ENCODE measurements around the gene ENAH.
"Not testable (repeated sequence)": the region's sequence is repeated elsewhere in the genome, so short reads cannot be mapped to it uniquely, and the experiment has no call there.

ENAH gene

GRCh38 chr1:225520587-225521227 lies 132.2 kb downstream of the ENAH start:
- no peak for DNase-seq

GRCh38 chr1:225519166-225519863 lies 133.6 kb downstream of the ENAH start:
- no peak for DNase-seq

DNA sequence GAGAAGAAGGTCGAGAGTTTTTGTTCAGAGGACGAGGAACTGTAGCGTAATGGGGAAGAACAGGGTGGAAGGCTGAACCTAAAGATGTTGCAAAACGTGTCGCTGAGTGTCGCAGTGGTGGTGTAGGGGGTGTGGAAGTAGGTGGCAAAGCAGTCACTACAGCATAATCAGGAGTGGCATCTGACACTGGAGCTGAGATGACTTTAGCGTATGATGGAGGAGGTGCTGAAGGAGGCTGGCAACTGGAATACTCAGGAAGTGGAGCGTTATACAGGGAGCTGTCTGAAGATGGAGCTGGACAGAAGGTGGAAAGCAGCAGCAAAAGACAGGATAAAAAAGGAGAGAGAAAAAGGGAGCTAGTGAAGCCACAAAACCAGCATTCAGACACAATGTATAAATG lies 135.2 kb downstream of the ENAH start:
- no peak for DNase-seq

- DNase-seq, result no peak
These were observed 135.7 kb downstream of the ENAH start for GRCh38 chr1:225517221-225517620.

- DNase-seq, result no peak
These were observed 138.2 kb downstream of the ENAH start for GRCh38 chr1:225514671-225515081.

DNA sequence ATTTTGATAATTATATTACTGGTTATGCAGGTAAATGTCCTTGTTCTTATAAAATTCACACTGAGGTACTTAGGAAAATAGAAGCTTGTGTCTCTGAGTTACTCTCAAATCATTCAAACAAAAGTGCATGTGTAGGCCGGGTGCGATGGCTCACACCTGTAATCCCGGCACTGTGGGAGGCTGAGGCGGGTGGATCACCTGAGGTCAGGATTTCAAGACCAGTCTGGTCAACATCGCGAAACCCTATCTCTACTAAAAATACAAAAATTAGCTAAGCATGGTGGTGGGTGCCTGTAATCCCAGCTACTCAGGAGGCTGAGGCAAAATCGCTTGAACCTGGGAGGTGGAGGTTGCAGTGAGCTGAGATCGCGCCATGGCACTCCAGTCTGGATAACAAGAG lies 139.3 kb downstream of the ENAH start:
- DNase-seq, result not testable (repeated sequence)

DNA sequence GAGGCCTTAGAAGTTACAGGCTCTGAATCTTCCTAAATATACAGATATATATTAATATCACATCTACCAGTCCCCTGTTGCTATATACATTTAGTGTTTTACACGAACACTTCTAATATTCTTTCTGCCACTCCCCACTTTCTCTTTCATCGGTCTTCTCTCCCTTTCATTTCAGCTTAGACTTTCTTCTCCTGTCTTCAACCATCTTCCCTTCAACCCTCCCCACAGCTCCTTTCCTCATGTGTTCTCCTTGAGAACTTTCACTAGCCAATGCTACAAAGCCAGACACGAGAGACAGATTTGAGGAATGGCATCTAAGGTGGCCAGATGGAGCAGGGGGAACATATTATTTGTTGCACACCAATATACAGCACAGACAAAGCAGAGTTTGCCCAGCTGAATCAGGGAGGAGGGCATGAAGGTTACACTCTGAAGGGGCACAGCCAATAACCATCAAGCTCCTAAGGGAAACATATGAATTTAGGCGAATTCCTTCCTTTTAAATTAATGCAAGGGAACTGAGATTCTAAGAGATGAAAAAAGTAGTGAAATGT lies 141.0 kb downstream of the ENAH start:
- DNase-seq, result no peak

DNA sequence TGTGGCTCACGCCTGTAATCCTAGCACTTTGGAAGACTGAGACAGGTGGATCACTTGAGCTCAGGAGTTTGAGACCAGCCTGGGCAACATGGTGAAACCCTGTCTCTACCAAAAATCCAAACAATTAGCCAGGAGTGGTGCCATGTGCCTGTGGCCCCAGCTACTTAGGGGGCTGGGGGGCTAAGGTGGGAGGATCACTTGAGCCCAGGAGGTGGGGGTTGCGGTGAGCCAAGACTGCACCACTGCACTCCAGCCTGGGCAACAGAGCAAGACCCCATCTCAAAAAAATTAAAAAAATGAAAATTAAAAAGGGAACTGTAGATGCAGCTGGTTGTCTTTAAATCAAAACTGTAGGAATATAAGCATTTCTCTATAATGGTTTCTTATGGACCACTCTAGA lies 142.2 kb downstream of the ENAH start:
- not testable (repeated sequence) for DNase-seq

DNA sequence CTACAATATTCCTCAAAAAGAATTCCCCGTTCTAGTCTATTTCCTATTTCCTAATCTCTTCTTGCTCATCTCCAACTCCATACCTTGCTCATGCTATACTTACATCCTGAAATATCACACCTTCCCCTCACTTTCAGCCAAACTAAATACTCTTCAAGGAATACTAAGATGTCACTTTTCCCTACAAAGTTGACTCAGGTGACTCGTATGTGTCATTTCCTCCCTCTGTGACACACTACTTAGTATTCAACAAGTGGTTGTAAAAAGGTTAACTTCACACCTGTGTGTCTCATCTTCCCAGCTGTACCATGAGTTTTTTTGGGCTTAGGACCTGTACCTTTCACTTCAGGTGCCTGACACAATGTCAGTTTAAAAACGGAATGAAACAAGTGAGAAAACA lies 143.2 kb downstream of the ENAH start:
- no peak for DNase-seq

DNA sequence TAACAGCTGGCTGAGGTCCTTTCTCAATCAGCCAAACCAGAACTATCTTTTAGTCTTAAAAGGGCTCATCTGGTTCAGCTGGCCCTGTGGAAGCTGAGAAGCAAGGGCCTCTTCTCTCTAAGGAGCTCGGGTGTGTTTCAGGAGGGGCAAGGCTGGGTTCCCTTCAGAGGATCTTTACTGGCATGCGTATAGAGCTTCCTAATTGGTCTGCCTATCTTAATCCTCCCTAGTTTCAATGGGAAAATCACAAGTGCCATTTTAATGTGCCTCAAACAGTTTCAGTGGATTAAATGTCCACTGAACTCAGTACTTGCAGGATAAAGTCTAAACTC lies 143.6 kb downstream of the ENAH start:
- DNase-seq, result no peak

DNA sequence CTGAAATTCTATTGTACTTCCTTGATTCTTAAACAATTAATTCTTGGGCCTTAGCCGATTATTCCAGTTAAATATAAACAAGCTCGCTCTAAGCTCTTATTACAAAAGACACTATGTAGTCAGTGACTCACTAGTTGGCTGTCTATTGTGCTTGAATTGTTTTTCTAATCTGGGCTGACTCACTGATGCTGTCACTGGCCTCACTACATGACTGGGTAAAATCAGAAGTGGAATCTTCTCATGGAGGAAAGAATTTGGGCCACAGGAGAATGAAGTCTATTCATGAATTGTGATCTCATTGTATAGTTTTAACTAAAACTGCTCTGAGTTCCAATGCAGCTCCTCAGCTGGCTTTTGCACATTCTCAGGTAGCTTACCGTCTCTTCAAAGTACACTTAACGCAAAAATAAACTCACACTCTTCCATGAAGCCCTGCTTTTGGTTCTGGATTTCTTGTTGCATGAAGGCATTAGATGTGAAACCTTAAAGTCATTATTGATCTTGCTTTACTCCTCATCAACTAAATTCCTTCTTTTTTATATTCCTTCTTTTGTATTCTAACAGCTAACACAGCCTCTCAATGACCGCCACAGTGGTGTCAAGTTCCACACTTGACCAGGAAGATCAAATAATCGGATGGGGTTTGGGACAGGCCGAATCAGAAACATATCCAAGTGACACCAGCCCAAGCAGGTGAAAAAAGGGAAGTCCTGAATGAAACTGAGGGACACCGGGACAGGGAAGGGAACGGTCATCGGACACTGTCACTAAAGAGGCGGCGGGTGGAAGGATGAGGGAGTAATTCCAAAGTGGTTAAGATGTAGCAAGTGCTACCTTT lies 144.2 kb downstream of the ENAH start:
- DNase-seq, result no peak

- DNase-seq, result no peak
These were observed 146.2 kb downstream of the ENAH start for GRCh38 chr1:225506727-225507126.

- DNase-seq, result no peak
These were observed 148.1 kb downstream of the ENAH start for GRCh38 chr1:225504776-225505175.

GRCh38 chr1:225500624-225501192 lies 152.2 kb downstream of the ENAH start:
- DNase-seq, result no peak

- DNase-seq, result no peak
These were observed 154.3 kb downstream of the ENAH start for GRCh38 chr1:225498549-225499136.

DNA sequence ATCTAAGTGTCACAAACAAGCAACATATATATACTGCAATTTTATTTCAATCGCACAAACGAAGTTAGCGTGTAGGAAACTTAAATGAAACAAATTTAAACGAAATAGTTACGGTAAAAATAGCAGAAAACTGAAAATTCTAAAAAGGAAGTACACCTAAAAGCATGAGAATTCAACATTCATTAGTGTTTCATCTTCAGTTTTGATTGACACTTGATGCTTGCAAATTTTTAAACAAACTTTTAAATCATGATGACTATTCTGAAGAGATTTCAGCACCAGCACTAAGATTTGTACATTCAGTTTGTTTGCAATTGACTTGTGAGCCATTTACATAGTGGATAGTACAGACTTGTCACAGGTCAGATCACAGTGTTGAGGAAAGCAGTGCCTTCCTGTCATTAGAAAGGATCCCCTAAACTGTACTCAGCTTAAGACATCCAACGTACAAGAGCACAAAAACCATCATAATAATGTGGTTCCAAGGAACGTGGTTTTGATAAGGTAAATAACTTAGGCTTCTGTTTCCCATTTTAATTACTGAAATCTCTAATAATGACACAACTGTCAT lies 158.0 kb downstream of the ENAH start:
- no peak for DNase-seq

DNA sequence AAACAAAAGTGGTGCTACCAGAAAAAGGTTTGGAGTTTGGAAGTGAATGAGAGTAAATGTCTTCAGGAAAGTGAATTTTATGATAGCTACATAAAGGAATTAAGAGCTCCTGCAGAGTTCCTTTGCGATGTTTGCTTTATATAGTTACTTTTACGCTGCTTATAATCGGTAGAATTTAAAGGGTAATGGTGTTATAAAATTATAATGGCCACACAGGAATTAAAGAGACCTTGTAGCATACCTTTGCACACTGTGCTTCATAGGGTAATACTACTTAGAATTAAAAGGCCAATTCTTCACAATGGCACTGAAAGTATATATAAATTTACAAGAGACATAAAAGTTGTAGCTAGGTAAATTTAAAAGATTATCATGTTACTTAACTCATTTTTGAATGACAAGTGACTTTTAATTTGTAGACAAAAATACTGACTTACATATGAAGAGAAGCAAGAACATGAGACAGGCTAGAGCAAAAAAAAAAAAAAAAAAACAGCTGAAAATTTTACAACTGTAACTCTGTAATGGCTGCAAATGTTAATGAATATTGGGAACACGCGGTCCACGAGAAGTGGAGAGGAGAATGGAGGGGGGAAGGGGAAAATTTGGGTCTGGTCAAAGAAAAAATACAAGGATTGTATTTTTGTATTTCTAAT lies 159.2 kb downstream of the ENAH start:
- no peak for DNase-seq

GRCh38 chr1:225488676-225489075 lies 164.2 kb downstream of the ENAH start:
- DNase-seq, result no peak

GRCh38 chr1:225486856-225487255 lies 166.1 kb downstream of the ENAH start:
- no peak for DNase-seq

- DNase-seq, result no peak
These were observed 166.9 kb downstream of the ENAH start for GRCh38 chr1:225485991-225486530.

- no peak for DNase-seq
These were observed 167.7 kb downstream of the ENAH start for GRCh38 chr1:225485226-225485625.

Measured in 8988T (cell line).